ENCODE data around the gene JMJD1C.

DNA sequence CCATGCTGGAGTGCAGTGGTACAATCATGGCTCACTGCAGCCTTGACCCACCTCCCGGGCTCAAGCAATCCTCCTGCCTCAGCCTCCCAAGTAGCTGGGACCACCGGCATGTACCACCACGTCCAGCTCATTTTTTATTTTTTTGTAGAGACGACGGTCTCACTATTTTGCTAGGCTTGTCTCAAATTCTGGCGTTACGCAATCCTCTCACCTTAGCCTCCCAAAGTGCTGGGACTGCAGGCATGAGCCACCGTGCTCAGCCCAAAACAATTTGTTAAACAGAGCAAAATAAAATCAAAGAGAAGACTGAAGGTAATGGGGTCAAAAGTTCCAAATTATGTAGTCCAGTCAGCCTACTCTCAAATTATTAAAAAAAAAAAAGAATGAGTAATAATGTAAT, 8.7 kb upstream of the JMJD1C start:
- no peak for TF ChIP-seq CTCF (IDR thresholded peaks at IDR 0.05)
- no peak for TF ChIP-seq POLR2A (IDR thresholded peaks at IDR 0.05)

All from ovary (tissue), 3 donors.